OCI-LY3 (cell line): ENCODE data around the gene PBX2.
"Not testable (repeated sequence)": the region's sequence is repeated elsewhere in the genome, so short reads cannot be mapped to it uniquely, and the experiment has no call there.

ENCODE experiments used
- H2AFZ ChIP-seq: fragments of 200-600, 300-600 bp; shearing (Covaris generic); 2 replicates; pipeline ENCODE4 v1.6.0; 2014; ENCODE audit warnings: antibody characterized with exemption, low read depth, low read length
- H3K27ac ChIP-seq: fragments of 200-600, 300-600 bp; sonication (generic); 2 replicates; pipeline ENCODE4 v1.5.1; 2014; ENCODE audit warnings: mild to moderate bottlenecking, low read length, moderate library complexity, mixed read lengths
- H3K27me3 ChIP-seq: fragments of 200-600, 300-600 bp; sonication (generic); 2 replicates; pipeline ENCODE4 v1.6.1; 2014; ENCODE audit warnings: low read depth, low read length, mixed read lengths
- H3K36me3 ChIP-seq: fragments of 200-600, 300-600 bp; sonication (generic); replicated peaks from 2 replicates; pipeline ENCODE3; 2014; ENCODE audit warnings: low read depth, low read length, mixed read lengths
- H3K4me1 ChIP-seq: fragments of 300-600, 200-600 bp; sonication (generic); 2 replicates; pipeline ENCODE4 v1.6.1; 2014; ENCODE audit warnings: low read length, mixed read lengths
- H3K4me2 ChIP-seq: fragments of 200-600, 300-600 bp; sonication (generic); 2 replicates; pipeline ENCODE4 v1.6.1; 2014; ENCODE audit warnings: low read length, mixed read lengths
- H3K4me3 ChIP-seq: fragments of 300-600, 200-600 bp; sonication (generic); 2 replicates; pipeline ENCODE4 v1.5.1; 2014; ENCODE audit warnings: antibody characterized with exemption, mild to moderate bottlenecking, low read length, moderate library complexity
- H3K79me2 ChIP-seq: fragments of 300-600, 200-600 bp; shearing (Covaris generic); 2 replicates; pipeline ENCODE4 v1.6.1; 2014; ENCODE audit warnings: mild to moderate bottlenecking, low read length, mixed read lengths
- H3K9ac ChIP-seq: fragments of 300-600, 200-600 bp; shearing (Covaris generic); 2 replicates; pipeline ENCODE4 v1.6.0; 2014; ENCODE audit warnings: mild to moderate bottlenecking, low read length, moderate library complexity
- H3K9me3 ChIP-seq: fragments of 200-600, 300-600 bp; shearing (Covaris generic); 2 replicates; pipeline ENCODE4 v1.6.1; 2014; ENCODE audit warnings: low read length, mixed read lengths; ENCODE audit not compliant: insufficient read depth
- H4K20me1 ChIP-seq: fragments of 200-600, 300-600 bp; sonication (generic); 2 replicates; pipeline ENCODE4 v1.6.1; 2016; ENCODE audit warnings: low read length, mixed read lengths; ENCODE audit not compliant: insufficient read depth
- EZH2phosphoT487 ChIP-seq: fragments of 200-600 bp; shearing (Covaris generic); IDR thresholded peaks from 2 replicates; pipeline ENCODE4 v1.6.1; 2018; ENCODE audit warnings: antibody characterized with exemption, mixed run types, low read depth
- TF ChIP-seq, protein P1 (sequence below): fragments of 200-600, 300-600 bp; sonication (generic); IDR thresholded peaks from 2 replicates; pipeline ENCODE4 v1.5.1; 2014; ENCODE audit warnings: antibody characterized with exemption, low read length, low read depth

Gene PBX2

DNA sequence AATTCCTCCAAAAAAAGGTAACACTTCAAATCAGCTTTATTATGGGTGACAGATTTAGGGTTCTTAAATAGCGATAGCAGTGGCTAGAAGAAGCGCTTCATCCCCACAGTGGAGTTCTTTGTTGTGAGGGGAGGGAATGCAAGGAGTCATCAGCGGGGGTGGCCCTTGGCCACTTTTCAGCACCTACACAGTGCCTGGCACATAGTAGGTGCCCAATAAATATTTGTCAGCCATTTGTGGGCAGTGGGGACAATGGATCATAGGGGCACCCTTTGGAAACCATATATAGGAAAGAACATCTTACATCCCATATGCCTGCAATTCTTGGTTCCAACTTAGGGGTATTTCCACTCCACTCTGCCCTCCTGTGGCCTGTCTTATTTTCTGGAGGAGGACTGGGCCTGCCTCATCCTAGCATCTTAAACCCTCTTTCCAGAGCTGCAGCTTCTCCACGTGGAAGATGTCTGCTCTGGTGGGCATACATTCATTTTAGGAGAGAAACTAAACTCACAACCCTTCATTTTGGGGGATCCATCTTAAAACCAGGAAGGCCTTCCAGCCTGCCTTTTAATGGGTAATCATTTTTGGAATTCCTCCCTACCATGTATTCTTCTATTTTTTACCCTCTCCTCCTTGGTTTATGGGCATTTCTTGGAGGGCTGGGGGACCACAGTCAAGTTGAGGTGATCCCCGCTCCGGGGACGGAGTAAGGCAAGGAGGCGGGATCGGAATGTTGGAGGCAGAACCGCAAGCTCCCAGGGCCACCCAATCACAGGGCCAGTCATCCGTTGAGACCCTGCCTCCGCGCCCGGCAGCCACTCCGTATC lies 5.0 kb upstream of the PBX2 start:
- peak overlapping the region; percentile 89 for H3K4me3 ChIP-seq
- H3K36me3 ChIP-seq: peaks cover 4% of the 10 kb centered on the region
- no peaks in the 10 kb centered on the region for H3K27me3 ChIP-seq
- no peaks in the 10 kb centered on the region for H3K9me3 ChIP-seq
- peak overlapping the region; percentile 86 for H3K27ac ChIP-seq
- no peaks in the 10 kb centered on the region for H4K20me1 ChIP-seq
- no peak overlapping the region for H2AFZ ChIP-seq
- peak overlapping the region; percentile 96 for H3K9ac ChIP-seq
- TF ChIP-seq, protein P1, sequence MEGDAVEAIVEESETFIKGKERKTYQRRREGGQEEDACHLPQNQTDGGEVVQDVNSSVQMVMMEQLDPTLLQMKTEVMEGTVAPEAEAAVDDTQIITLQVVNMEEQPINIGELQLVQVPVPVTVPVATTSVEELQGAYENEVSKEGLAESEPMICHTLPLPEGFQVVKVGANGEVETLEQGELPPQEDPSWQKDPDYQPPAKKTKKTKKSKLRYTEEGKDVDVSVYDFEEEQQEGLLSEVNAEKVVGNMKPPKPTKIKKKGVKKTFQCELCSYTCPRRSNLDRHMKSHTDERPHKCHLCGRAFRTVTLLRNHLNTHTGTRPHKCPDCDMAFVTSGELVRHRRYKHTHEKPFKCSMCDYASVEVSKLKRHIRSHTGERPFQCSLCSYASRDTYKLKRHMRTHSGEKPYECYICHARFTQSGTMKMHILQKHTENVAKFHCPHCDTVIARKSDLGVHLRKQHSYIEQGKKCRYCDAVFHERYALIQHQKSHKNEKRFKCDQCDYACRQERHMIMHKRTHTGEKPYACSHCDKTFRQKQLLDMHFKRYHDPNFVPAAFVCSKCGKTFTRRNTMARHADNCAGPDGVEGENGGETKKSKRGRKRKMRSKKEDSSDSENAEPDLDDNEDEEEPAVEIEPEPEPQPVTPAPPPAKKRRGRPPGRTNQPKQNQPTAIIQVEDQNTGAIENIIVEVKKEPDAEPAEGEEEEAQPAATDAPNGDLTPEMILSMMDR: peak; percentile 61
- TF ChIP-seq EZH2phosphoT487: no peak
- H3K4me1 ChIP-seq: peaks cover 38% of the 10 kb centered on the region
- H3K79me2 ChIP-seq: peaks cover 22% of the 10 kb centered on the region
- H3K4me2 ChIP-seq: peak overlapping the region; percentile 97

DNA sequence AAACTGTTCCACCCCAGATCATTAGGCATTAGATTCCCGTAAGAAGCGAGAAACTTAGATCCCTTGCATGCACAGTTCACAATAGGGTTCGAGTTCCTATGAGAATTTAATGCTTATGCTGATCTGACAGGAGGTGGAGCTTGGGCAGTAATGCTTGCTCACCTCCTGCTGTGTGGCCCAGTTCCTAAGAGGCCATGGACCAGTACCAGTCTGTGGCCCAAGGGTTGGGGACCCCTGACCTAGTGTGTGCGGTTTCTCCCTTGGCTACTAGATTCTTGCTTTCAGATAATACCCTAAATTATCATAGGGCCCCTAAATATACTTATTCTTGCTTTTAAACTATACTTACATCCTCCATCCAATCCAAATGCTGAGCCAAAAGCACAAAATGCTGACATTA lies 4.4 kb upstream of the PBX2 start:
- Histone ChIP-seq H4K20me1 (no peaks in the 10 kb centered on the region), H3K4me3 (no peak overlapping the region; the same call in 1 of the 2 replicates), H2AFZ (no peak overlapping the region), H3K4me2 (peak overlapping the region; percentile 97), H3K9ac (no peak overlapping the region), H3K79me2 (peaks cover 28% of the 10 kb centered on the region), H3K4me1 (peaks cover 38% of the 10 kb centered on the region), H3K36me3 (peaks cover 5% of the 10 kb centered on the region), H3K27ac (peak overlapping the region; percentile 86), H3K9me3 (no peaks in the 10 kb centered on the region), H3K27me3 (no peaks in the 10 kb centered on the region)
- TF ChIP-seq, protein P1: no peak
- TF ChIP-seq EZH2phosphoT487: no peak

DNA sequence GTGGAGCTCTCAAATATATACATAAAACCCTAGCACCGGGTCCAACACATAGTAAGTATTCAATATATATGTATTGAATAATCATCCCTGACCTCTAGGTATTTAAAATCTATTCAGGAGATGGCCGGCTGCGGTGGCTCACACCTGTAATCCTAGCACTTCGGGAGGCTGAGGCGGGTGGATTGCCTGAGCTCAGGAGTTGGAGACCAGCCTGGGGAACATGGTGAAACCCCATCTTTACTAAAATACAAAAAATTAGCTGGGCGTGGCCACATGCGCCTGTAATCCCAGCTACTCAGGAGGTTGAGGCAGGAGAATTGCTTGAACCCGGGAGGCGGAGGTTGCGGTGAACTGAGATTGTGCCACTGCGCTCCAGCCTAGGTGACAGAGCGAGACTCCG lies 3.1 kb upstream of the PBX2 start:
- peaks cover 46% of the 10 kb centered on the region for H3K4me1 ChIP-seq
- peaks cover 41% of the 10 kb centered on the region for H3K79me2 ChIP-seq
- H2AFZ ChIP-seq, H4K20me1 ChIP-seq, H3K9me3 ChIP-seq, H3K27me3 ChIP-seq: not testable (repeated sequence)
- H3K9ac ChIP-seq: peak overlapping the region; percentile 100; the same call in 1 of the 2 replicates
- H3K27ac ChIP-seq: peak overlapping the region; percentile 97
- peak overlapping the region; percentile 93 for H3K4me3 ChIP-seq
- peak overlapping the region; percentile 100 for H3K4me2 ChIP-seq
- H3K36me3 ChIP-seq: peaks cover 12% of the 10 kb centered on the region

DNA sequence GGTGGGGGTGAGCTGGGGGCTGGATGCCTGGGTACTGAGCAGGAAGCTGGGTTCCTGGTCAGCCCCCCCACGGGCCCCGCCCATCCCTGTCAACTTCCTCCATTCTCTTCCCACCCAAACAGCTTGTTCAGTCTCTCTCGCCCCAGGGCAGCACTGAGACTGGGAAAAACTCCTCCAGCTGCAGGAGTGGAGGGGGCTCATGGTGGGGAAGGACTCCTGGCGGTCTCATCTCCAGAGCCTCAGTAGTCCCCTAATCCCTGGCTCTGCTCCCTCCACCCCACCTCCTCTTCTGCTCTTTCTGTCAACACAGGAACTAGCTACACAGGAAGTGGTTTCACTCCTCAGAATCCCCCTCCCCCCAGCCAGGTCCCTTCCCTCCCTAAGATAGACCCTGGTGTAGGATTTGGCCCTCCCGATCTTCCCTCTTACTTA lies 2.6 kb upstream of the PBX2 start, which contains the start of gene GPSM3:
TSS of gene GPSM3 (minus strand) at position 36 of the 432 bp plus-strand sequence. CDS start 130 bp downstream, outside the sequence.
- Histone ChIP-seq H3K27ac (peak within 1 kb of the TSS; percentile 97), H3K9ac (peak within 1 kb of the TSS; percentile 100), H3K9me3 (no peaks in the 10 kb centered on the region), H4K20me1 (no peaks in the 10 kb centered on the region), H2AFZ (no peak within 1 kb of the TSS), H3K27me3 (no peaks in the 10 kb centered on the region), H3K4me1 (peaks cover 51% of the 10 kb centered on the region), H3K4me3 (peak within 1 kb of the TSS; percentile 93), H3K36me3 (peaks cover 15% of the 10 kb centered on the region), H3K79me2 (peaks cover 45% of the 10 kb centered on the region), H3K4me2 (peak within 1 kb of the TSS; percentile 100)
- no peak for TF ChIP-seq EZH2phosphoT487
- TF ChIP-seq, protein P1: no peak
